DMS79 treated with DMSO at 0.1 percent for 48 hours (cell line): Measurements from ENCODE around the gene GRAMD4.

Source experiments
- DNase-seq: peaks from one replicate; lab custom pipeline; 2025; lab: John Stamatoyannopoulos, UW

GRAMD4 gene

DNA sequence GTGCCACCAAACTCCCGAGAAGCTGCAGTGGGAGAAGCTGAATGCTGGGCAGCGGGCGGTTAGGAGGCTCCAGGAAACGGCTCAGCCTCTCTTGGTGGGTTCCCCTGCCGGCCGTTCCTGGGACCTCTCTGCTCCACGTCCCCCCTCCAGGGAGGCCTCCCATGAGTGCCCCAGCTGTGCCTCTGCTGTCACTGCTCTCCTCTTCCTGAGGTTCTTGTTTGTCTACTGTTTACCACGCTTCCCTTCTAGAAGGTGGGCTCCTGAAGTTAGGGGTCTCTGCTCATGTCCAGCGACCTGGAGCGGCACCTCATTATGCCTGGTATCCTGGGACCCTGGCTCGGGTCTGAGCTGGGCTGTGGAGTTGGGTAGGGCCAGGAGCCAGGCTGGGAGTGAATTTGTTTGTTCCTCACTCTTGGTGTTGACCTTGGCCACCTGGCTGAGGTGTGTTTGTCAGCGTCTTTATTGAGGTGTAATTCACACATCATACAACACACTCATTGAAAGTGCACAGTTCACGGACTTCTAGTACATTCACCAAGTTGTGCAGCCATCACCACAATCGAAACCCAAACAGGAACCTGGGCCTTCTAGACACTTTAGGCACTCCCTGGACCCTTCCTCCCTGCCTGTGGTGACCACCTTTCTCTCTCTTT lies 37.8 kb upstream of the GRAMD4 start:
- no peak for DNase-seq

DNA sequence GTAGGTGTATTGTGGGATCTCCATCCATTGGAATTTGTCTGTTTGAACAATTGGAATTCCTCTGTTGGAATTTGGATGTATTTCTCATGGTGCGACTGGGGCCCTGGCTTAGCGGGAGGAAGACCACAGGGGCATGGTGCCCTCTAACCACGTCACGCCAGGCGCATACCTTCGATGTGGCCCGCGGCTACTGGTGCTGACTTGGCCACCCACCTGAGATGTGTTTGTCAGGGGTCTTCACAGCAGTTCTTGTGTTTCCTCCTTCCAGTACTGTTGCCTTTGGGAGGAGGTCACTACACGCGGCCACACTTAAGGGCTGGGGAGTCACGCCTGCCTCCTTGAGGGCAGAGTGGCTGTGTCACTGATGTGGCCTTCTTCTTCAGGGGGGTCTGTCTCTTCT lies 36.6 kb upstream of the GRAMD4 start:
- no peak for DNase-seq

DNA sequence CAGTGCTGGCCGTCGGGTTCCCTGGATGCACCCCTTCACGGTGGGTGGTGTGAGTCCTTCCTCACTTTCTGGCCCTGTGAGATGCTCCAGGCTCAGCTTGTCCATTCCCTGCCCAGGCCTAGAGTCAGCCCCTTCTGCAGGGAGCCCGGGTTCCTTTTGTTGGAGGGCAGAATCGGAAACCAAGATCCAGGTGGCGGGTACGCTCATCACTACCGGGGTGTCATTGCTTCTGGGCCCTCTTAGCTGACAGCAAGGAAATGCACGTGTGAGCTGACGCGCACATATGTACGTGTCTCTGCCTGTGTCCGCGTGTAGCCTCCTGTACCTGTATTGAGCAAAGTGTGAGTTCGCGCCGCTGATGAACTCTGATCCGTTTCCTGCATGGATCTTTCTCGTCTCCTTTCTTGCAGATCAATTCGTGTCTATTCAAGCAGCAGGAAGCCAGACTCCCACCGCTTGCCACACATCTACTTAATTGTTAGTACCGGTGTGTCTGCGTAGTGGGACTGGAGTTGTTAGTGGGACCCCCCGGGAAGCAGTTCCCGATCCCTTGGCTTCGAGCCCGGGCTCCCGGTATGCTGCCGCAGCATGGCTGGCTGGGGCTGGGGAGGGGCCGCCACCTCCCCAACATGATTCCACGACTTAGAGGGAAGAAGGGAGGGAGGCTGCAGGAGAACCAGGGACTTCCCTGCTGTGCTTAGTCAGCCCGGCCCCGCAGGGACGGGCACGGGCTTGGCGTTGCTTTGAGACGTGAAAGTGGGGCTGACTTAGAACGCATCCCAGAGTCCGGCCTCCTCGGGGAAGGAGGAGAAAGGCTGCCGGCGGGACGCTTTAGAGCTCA lies 35.9 kb upstream of the GRAMD4 start:
- no peak for DNase-seq

DNA sequence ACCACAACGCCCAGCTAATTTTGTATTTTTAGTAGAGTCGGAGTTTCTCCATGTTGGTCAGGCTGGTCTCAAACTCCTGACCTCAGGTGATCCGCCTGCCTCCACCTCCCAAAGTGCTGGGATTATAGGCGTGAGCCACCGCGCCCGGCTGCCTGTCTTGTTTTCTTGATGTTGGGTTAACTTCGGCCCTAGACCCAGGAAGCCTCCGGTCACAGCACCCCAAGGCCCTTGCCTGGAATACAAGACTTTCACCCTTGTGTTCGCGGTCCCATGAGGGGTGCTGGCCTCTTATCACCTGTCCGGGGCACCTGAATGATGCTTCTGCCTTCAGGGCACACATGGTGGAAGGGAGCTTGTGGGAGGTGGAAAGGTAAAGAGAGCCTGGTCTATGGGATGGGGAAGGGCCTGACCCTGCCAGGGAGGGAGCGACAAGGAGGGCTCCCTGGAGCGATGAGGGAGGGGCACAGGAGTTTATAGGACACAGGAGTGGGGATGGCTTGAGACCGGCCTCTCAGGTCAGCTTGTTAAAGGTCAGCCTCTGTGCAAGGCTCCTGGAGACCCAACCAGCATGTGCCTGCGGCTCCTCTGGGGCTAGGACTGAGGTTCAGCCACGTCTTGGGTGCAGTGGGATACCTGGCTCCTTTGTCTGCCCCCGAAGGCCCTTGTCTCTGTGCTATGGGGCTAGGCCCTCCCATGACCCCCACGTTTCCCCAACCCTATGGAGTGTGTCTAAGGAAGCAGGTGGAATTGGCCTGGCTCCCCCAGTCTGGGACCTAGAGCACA lies 34.7 kb upstream of the GRAMD4 start:
- no peak for DNase-seq

DNA sequence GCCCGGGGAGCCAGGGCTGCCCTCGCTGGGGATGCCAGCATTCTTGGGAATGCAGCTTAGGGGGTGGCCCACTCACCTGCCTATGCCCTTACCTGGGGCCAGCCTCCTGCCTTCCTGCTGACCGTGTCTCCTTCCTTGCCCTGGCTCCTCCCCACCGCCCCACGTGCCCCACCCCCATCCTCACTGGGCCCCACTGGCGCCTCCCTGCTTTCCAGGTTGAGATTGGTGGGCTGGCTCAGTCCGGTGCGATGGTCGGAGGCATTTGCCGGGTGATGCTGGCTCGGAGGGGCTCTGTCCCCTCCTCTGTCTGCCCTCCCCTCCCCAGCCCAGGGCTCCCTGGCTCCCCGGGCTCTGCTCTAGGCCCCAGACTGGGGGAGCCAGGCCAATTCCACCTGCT lies 34.1 kb upstream of the GRAMD4 start:
- no peak for DNase-seq

DNA sequence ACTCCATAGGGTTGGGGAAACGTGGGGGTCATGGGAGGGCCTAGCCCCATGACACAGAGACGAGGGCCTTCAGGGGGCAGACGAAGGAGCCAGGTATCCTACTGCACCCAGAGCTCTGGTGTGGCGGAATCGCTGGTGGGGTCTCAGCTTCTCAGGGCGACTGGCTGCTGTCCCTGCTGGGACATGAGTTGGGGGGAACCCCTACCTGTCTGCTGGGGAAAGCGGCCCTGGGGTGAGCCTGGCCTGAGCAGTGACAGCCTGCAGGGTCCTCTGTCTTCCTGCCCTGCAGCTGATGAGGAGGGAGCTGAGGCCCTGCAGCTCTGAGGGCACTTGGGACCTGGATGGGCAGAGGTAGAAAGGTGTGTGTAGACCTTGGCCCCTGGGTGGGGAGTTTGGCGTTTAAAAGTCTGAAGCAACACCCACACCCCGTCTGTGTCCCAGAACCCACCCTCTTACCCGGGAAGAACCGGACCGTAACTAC lies 33.6 kb upstream of the GRAMD4 start:
- no peak for DNase-seq

DNA sequence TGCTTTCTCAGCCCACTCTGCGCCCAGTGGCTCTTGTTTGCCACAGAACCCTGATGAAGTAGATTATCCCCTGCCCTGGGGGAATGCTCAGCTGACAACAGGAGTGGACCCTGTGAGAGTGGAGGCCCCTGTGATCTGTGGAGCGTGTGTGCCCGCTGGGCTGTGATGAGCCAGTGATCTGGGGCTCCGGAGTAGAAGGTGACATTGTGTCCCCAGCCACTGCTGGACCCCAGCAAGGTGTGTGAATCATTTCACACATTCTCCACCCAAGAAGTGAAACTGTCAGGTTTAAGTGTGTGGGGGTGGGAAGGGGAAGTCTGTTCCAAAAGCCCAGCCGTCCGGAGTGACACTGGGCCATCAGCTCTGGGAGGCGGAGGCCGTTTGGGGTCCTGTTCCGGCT lies 33.1 kb upstream of the GRAMD4 start:
- no peak for DNase-seq

DNA sequence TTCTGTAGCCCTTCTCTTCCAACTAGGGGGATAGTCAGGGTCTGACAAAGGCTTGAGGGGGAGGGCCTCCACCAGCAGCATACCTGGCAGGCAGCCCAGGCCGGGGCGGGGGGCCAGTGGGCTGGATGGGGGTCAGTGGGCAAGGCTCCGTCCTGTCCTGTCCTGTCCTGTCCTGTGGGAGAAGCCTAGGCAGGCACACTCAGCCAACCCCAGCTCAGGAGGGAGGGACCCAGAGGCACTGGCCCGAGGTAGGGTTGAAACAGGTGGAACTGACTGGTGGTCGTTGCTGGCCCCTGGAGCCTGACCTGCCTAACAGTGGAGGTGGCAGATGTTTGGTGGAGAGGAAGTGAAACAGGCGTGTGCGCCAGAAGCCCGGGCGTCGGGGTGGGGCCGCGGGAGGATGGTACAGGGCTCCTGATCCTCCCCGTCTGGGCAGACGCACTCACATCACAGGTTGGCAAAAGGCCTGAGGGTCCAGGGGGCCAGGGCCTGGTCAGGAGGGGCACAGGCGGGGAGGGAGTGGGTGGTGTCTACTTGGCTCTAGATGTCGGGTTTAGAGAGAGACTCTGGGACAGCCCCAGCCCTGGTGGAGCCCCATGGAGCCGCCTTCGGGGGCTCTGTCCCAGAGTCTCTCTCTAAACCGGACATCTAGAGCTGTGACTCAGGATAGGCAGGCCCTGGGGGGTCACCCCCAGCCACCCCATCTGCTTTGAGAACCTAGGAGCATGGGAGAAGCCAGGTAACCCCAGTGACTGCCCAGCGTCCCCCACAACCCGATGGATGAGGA lies 32.5 kb upstream of the GRAMD4 start:
- DNase-seq = peak; percentile 9

DNA sequence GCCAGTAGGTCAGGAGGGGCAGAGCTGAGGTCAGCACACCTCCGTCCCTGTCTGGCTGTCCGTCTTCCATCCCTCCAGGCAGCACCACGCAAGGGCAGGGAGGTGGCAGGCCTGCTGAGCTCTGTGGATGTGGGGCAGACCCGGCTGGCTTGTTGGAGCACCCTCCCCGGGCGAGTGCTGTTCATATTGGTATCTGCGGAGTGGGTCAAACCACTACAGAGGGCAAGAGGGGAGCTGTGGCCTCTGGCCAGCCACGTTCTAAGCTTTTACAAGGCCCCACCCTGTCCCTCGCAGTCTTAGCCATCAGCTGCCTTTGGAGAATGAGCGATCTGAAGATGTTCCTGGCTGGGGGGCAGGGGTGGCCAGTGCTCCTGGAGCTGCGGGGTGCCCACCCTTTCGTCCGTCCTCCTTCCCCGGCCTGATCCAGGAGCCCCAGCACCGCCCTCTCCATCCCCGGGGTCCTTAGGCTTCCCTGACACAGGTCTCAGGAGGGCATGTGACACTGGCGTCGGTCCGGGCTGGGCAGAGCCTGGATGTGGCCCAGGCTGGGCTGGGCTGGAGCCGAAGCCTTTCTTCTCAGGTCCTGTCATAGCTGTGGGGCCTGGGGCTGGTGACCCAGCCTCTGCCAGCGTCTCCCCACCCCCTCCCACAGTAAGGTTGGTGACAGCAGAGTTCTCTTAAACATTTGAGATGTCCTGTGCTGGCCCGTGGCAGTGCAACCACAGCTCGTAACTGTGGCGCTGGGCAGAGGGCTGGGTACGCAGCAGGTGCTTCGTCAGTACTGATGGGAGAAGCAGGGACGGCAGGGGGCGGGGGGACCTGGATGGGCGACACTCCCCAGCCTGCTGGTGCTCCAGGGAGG lies 31.7 kb upstream of the GRAMD4 start:
- DNase-seq = peak; percentile 50

DNA sequence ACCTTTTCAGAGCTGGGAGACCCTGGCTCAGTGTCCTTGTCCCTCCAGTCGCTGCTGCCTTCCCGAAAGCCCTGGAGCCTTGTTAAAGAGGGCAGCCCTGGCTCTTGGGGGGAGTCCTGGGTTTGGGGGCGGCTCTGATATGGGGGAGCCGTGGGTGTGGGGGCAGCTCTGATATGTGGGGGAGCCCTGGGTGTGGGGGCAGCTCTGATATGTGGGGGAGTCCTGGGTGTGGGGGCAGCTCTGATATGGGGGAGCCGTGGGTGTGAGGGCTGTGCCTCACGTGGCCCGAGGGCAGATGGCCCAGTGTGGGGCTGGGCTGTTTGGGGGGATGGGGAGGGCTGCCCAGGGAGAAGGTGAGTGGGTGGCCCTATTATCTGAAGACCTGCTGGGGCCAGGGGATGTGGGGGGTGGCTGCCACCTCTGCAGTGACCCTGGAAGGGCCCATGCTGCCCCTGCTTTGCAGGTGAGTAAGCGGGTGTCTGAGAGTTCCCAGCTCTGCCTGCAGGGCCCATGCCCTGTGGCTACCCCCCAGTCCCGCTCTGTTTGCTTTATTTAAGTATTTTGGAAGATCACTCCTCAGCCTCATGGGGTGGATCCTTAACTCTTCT lies 30.9 kb upstream of the GRAMD4 start:
- DNase-seq = no peak

DNA sequence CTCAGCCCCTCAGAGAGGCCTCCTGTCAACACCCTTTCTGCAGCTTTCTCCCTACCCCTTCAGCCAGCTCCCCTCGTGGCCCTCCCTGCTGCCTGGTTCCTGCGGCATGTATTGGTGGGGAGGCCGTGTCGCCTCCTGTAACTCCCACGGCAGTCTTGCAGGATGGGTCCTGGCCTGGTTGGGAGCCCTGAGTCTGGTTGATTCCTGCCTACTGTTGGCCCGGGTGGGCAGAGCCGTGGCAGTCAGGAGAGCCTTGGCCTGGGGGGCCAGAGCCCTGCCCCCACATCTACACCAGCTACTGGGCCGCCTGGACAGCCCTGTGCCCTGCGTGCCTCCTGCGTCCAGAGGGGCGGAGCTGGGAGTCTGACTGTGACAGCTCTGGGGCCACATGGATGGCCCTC lies 30.3 kb upstream of the GRAMD4 start:
- DNase-seq = no peak

DNA sequence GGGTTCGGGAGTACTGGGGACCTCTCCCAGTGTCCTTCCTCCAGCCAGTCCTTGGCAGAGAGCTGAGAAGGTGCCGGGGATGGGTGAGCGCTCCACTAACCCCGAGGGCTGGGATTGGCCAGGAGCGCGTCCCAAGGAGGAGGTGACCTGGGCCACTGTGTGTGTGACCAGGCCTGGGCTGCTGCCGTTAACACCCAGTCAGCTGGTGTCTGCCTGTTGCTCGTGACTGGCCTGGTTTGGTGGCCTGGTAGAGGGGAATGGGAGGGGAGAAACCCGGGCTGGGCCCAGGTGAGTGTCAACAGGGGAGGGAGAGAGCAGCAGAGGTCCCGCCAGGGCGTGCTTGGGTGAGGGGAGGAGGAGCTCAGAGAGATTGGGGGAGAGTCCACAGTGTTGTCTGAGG lies 29.9 kb upstream of the GRAMD4 start:
- no peak for DNase-seq

DNA sequence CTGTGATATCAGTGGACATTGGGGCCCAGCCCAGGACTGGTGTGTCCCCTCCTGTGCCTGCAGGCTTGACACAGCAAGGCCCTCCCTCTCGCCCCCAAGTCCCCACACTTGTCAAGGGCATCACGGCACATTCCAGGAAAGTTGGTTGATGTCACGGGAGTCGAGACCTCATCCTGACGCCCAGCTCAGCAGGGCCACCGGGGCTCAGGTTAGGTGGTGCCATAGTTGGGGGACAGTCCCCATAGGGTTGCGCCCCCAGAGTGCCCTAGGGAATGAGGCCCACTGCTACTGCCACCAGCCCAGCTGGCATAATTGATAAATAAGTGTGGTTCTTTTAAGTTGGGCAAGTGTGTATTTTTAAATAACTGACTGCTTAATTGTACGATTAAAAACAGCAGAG lies 28.3 kb upstream of the GRAMD4 start:
- DNase-seq = no peak

DNA sequence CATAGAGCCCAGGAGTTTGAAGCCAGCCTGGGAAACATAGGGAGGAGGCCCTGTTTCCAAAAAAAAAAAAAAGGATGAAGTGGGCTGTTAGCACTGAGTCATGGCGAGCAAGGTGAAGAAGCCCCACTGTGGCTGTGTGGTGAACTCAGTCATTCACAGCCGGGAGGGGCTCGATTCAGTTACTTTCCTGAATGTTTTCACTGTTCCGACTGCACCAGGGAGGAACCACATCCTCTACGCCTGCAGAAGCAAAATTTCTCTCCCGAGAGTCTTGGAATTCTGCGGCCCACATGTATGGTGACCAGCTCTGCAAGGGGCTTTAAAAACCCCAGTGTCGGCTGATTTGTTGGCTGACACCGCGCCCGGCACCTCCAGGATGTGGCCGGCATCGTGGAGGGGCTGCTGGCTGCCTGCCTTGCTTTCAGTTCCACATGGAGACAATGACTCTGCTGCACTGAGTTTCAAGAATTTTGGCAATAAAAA lies 27.8 kb upstream of the GRAMD4 start:
- no peak for DNase-seq

DNA sequence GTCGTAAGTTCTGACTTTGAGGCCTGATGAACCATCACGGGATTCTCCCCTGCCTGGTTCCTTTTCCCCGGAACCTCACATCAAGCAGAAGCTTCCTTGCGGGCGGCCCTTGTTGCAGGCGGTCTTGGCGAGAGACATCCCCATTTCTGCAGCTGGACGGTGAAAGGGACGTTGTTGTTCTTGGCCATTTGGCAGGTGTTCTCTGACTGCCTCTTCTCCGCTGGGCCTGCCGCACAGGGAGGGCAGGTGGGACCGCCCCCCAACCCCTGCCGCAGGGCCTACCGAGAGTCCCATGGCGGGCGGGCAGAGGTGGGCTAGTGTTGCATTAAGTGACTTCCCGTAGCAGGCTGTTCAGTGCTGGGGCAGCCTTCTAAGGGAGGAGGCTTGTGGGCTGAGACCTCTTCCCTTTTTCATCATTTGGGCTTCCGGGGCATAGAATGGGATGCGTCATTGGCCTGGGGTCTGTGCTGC lies 26.9 kb upstream of the GRAMD4 start:
- no peak for DNase-seq

DNA sequence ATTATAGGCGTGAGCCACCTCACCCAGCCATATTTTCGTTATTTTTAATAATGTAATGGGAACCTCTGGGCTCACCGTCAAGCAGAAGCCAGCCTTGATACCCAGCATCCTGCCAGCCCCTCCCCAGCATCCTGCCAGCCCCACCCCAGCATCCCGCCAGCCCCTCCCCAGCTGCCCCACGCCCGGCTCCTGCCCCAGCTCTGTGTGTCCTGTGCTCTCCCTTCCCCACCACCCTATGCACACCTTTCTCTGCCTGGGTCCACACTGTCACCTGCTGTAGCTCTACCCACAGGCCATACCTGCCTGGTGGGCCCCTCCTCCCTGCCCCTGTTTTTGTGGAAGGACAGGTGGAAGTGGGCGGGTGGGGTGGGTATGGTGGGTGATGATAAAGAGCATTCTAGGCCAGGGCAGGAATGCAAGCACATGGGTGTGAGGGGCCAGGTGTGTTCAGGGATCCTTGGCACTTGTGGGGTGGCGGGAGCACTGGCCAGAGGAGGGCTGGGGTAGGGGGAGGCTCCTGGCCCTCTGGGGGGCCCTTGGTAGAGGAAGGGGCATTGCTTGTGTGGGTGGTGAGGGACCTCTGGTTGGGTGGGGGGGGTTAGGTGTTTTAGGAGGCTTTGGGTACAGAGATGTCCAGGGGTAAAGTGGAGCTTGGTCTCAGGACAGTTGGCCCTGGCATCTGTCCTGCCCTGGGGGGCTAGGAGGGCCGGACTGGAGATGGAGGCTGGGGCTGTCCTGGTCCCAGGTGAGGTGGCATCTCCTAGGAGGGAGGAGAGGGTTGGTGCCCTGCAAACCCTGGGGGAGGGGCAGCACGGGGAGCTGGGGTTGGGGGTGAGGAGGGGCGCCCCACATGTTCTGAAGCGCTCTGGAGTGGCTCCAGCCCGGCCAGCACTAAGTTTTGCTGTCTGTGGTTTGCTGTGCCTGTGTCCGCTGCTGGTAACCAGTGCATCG lies 25.9 kb upstream of the GRAMD4 start:
- no peak for DNase-seq

DNA sequence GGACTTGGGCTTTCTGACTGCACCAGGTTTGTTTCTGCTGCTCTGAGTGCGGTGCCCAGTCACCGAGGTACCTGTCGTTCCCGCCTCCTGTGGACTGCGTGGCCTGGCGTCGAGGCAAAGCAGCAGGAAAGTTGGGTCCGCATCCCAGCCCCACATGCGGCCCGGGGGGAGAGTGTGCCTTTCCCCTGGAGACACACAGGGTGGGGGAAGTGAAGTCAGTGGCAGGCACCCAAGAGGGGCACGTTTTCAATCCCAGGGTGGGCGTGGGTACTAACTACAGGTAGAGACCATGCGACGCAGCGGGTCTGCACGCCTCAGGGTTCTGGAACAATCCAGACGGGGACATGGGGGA lies 25.3 kb upstream of the GRAMD4 start:
- DNase-seq = no peak

DNA sequence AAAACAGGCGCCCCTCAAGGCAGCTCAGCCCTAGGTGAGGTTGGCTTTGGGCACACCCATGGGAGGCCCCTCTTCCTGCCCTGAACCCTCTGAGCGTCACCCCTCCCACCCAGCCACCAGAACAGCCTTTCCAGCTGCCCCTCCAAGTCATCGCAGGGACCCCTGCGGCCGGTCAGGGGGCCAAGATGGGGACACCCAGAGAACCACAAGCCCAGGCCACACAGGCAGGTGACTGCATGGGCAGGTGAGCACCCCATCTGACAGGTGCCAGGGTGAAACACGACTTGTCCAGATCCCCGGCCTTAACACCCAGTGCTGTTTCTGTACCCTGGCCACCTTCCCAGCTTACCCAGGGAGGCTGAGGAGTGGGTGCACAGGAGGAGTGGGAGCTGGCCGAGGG lies 24.6 kb upstream of the GRAMD4 start:
- no peak for DNase-seq

DNA sequence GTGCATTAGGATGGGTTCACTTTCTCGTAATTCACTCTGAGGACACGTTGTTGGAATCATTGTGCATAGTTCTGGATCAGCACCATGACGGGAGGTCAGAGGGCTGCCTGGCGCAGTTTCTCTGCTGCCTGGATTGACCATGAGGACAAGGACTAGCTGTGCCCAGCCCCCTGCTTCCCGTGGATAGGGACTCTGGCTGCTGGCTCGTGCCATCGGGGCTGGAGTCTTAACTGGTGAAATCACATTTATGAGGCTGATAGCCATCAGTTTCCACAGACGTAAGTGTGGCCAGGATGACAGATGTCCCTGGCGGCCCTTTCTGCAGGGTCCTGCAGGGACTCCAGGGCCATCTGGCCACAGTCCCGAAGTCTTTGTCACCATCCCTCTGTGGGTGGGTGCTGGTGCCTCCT lies 24.1 kb upstream of the GRAMD4 start:
- DNase-seq = no peak
